Osteoblast (primary cell): ENCODE data around the gene HDAC10. TPM values are rescaled to one million over a fixed set of nuclear protein-coding genes. Genes with fewer than 3 reads are reported as not detected.

Experiments
- DNase-seq: peaks from one replicate; pipeline ENCODE4 v3.0.0; 2011; ENCODE audit warnings: low spot score, mixed read lengths; ENCODE audit not compliant: insufficient read length; ENCODE audit errors: missing footprints
- H2AFZ ChIP-seq: 2 replicates; pipeline ENCODE4 v1.6.0; 2011; ENCODE audit warnings: mild to moderate bottlenecking, low read length
- H3K27ac ChIP-seq: 2 replicates; pipeline ENCODE4 v1.5.1; 2011; ENCODE audit warnings: mild to moderate bottlenecking, low read depth, low read length, moderate library complexity
- H3K27me3 ChIP-seq: 2 replicates; pipeline ENCODE4 v1.6.0; 2012; ENCODE audit warnings: mild to moderate bottlenecking, control low read depth, inconsistent platforms, low read length, moderate library complexity; ENCODE audit not compliant: insufficient read depth
- H3K36me3 ChIP-seq: 2 replicates; pipeline ENCODE4 v1.5.1; 2011; ENCODE audit warnings: mild to moderate bottlenecking, low read length, control low read depth, moderate library complexity; ENCODE audit not compliant: insufficient read depth
- H3K4me1 ChIP-seq: 2 replicates; pipeline ENCODE4 v1.5.1; 2011; ENCODE audit warnings: mild to moderate bottlenecking, low read length, control low read depth, moderate library complexity; ENCODE audit not compliant: insufficient read depth
- H3K4me2 ChIP-seq: 2 replicates; pipeline ENCODE4 v1.6.0; 2011; ENCODE audit warnings: mild to moderate bottlenecking, low read length; ENCODE audit not compliant: insufficient read depth
- H3K4me3 ChIP-seq: fragments of 200-600 bp; sonication (generic); 3 replicates; pipeline ENCODE4 v1.5.1; 2012; ENCODE audit warnings: mild to moderate bottlenecking, low read length, inconsistent platforms; ENCODE audit not compliant: insufficient read depth
- H3K79me2 ChIP-seq: 2 replicates; pipeline ENCODE4 v1.6.0; 2012; ENCODE audit warnings: mild to moderate bottlenecking, low read length, control low read depth, inconsistent platforms; ENCODE audit not compliant: insufficient read depth
- H3K9me3 ChIP-seq: 2 replicates; pipeline ENCODE4 v1.5.1; 2011; ENCODE audit warnings: low read depth, low read length, control low read depth
- H4K20me1 ChIP-seq: 2 replicates; pipeline ENCODE4 v1.6.0; 2012; ENCODE audit warnings: mild to moderate bottlenecking, low read length, control low read depth; ENCODE audit not compliant: insufficient read depth
- CTCF ChIP-seq: IDR thresholded peaks from 2 replicates; pipeline ENCODE4 v1.5.1; 2011; ENCODE audit warnings: mild to moderate bottlenecking, low read depth, low read length, moderate library complexity; ENCODE audit errors: extremely low read depth
- total RNA-seq: library from RNA; depleted of rRNA; stranded (reverse); fragments of >200 nt; gene quantifications from 2 replicates; pipeline ENCODE4 v1.2.3, GENCODE V29; 2012

The HDAC10 gene
- total RNA-seq, 1 donor = 19.2 TPM

- no peak for TF ChIP-seq CTCF
- Histone ChIP-seq H3K9me3 (no peaks in the 10 kb centered on the region), H4K20me1 (peaks cover 35% of the 10 kb centered on the region), H3K27ac (no peak overlapping the region), H2AFZ (no peak overlapping the region), H3K79me2 (peaks cover 40% of the 10 kb centered on the region), H3K27me3 (no peaks in the 10 kb centered on the region), H3K4me2 (no peak overlapping the region), H3K4me3 (no peak overlapping the region), H3K36me3 (peaks cover 70% of the 10 kb centered on the region), H3K4me1 (no peaks in the 10 kb centered on the region)
- no peak for DNase-seq
These were observed 35.6 kb downstream of the HDAC10 start for GRCh38 chr22:50215297-50216054.

GRCh38 chr22:50213263-50213662 is 37.8 kb downstream of the HDAC10 start:
- peaks cover 48% of the 10 kb centered on the region for H4K20me1 ChIP-seq
- no peaks in the 10 kb centered on the region for H3K4me1 ChIP-seq
- no peaks in the 10 kb centered on the region for H3K27me3 ChIP-seq
- H3K27ac ChIP-seq = no peak overlapping the region
- no peaks in the 10 kb centered on the region for H3K9me3 ChIP-seq
- H3K4me3 ChIP-seq = no peak overlapping the region
- H2AFZ ChIP-seq = no peak overlapping the region
- no peak for TF ChIP-seq CTCF
- peaks cover 46% of the 10 kb centered on the region for H3K79me2 ChIP-seq
- H3K36me3 ChIP-seq = peaks cover 66% of the 10 kb centered on the region
- no peak for DNase-seq
- H3K4me2 ChIP-seq = no peak overlapping the region

GRCh38 chr22:50211147-50211546 is 39.9 kb downstream of the HDAC10 start:
- H3K36me3 ChIP-seq = peaks cover 61% of the 10 kb centered on the region
- no peak overlapping the region for H3K27ac ChIP-seq
- no peaks in the 10 kb centered on the region for H3K27me3 ChIP-seq
- peaks cover 47% of the 10 kb centered on the region for H3K79me2 ChIP-seq
- H3K4me1 ChIP-seq = no peaks in the 10 kb centered on the region
- H3K4me2 ChIP-seq = no peak overlapping the region
- H4K20me1 ChIP-seq = peaks cover 49% of the 10 kb centered on the region
- no peak overlapping the region for H2AFZ ChIP-seq
- no peak for DNase-seq
- TF ChIP-seq CTCF = no peak
- no peaks in the 10 kb centered on the region for H3K9me3 ChIP-seq
- H3K4me3 ChIP-seq = no peak overlapping the region

GRCh38 chr22:50210378-50211139 is 40.5 kb downstream of the HDAC10 start:
- Histone ChIP-seq H3K4me1 (no peaks in the 10 kb centered on the region), H3K36me3 (peaks cover 60% of the 10 kb centered on the region), H3K9me3 (no peaks in the 10 kb centered on the region), H3K79me2 (peaks cover 53% of the 10 kb centered on the region), H3K4me2 (no peak overlapping the region), H3K27me3 (no peaks in the 10 kb centered on the region), H3K4me3 (no peak overlapping the region), H3K27ac (no peak overlapping the region), H4K20me1 (peaks cover 43% of the 10 kb centered on the region), H2AFZ (no peak overlapping the region)
- DNase-seq = peak; percentile 84
- TF ChIP-seq CTCF = no peak
